Fibroblast of lung (primary cell): ENCODE data around the gene AGRN.

Source experiments
- CTCF ChIP-seq, 2 donors: IDR thresholded peaks in 1 of 2; conservative IDR thresholded peaks in 1 of 2; 1 replicate in 1 of 2; 2 replicates in 1 of 2; pipeline ENCODE4 v1.5.1; 2011 to 2012; ENCODE audit warnings: low read length in 2 of 2, control low read depth in 1 of 2, inconsistent platforms in 1 of 2, low read depth in 1 of 2, mild to moderate bottlenecking in 1 of 2
- EZH2 ChIP-seq: IDR thresholded peaks from 2 replicates; pipeline ENCODE4 v1.5.1; 2012; ENCODE audit warnings: low read length, control low read depth, mild to moderate bottlenecking; ENCODE audit errors: missing control alignments

- TF ChIP-seq CTCF (conservative IDR thresholded peaks at IDR 0.05 in 1 of 2, IDR thresholded peaks at IDR 0.05 in 1 of 2; ENCODE audit: low read depth in 1 of 2, low read length in 2 of 2) (no peak), EZH2 (no peak)
These were observed 17.7 kb downstream of the AGRN start for GRCh38 chr1:1037366-1038327.
